Endometrial microvascular endothelial cells (primary cell): Measurements from ENCODE around the gene SLC24A3. TPM values are rescaled to one million over a fixed set of nuclear protein-coding genes. Genes with fewer than 3 reads are reported as not detected.
"Not testable (repeated sequence)": the region's sequence is repeated elsewhere in the genome, so short reads cannot be mapped to it uniquely, and the experiment has no call there.

ENCODE experiments used
- in situ Hi-C: cut with HindIII; loops from 2 replicates; pipeline ENCODE4 v1.10.0; 2017; ENCODE audit warnings: low sequenced_read_pairs, low pct_unique_long_range_greater_than_20kb; ENCODE audit errors: inconsistent ontology term
- total RNA-seq: library from RNA; depleted of rRNA; stranded (reverse); fragments of >200 nt; gene quantifications from one replicate; pipeline ENCODE4 v1.2.3, GENCODE V29; 2015; ENCODE audit errors: inconsistent ontology term

The SLC24A3 gene
- total RNA-seq, 1 donor from 2014 or later: not detected

GRCh38 chr20:19654921-19655320, 442.5 kb downstream of the SLC24A3 start:
- in situ Hi-C loops: no loop called here

GRCh38 chr20:19658137-19658536, 445.7 kb downstream of the SLC24A3 start:
- in situ Hi-C loops: no loop called here

- in situ Hi-C loops: no loop called here
Observed at GRCh38 chr20:19659448-19659847, 447.0 kb downstream of the SLC24A3 start.

- in situ Hi-C loops: no loop called here
Observed at GRCh38 chr20:19660808-19661378, 448.5 kb downstream of the SLC24A3 start.

- in situ Hi-C loops: no loop called here
Observed at GRCh38 chr20:19661717-19662636, 449.5 kb downstream of the SLC24A3 start.

DNA sequence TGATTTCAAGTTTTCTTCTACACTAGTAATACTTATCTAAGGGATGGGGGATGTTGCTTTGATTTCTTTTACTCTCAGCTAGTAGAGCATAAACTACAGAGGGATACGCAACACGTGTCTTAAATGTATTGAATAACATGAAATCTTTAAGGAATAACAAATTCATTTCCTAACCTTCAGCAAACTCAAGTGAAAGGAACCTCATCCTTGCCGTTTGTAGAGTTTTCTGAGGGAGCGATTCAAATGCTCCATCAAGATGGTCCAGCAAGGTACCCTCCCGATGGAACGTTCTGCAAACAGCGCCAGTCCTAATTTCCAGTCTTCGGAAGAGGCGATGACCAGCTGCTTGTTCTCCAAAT, 450.2 kb downstream of the SLC24A3 start:
- in situ Hi-C loops: no loop called here

DNA sequence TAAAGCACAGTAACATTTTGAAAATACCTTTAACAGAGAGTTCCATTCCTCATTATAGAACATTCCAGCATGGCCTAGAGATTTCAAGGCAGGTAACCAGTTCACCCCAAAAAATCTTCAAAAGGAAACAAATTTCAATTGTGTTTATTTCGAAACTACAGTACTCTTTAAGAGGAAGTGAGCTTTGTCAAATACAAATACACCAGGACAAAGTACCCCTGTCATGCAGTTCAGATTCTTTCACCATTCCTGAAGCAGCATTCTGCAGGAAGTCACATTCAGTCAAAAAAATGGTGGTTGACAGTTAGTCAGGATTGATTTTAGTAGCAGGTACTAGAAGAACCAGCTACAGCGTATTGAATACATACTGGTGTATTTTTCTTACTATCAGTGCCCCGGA, 456.0 kb downstream of the SLC24A3 start:
- in situ Hi-C loops: no loop called here

- in situ Hi-C loops: no loop called here
Observed at GRCh38 chr20:19670829-19671228, 458.4 kb downstream of the SLC24A3 start.

- in situ Hi-C loops: no loop called here
Observed at GRCh38 chr20:19671374-19671773, 458.9 kb downstream of the SLC24A3 start.

GRCh38 chr20:19672498-19672897, 460.1 kb downstream of the SLC24A3 start:
- in situ Hi-C loops: no loop called here

DNA sequence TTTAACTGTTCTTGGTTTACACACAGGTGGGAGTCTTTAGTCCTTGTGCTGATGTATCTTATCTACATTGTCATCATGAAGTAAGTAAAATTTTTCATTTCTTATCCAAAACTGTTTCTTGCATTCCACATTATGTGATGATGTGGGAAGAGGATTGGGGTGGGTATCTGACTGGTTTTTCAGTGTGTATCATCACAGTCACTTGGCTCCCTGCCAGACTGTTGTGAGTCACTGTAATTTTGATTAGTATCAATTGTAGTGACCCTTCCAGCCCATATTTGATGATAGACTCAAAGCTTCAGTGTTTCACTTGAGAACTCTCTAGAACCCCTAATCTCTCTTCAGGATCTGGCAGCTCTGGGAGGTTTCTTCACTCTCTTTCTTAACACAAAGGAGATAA, 461.1 kb downstream of the SLC24A3 start:
- in situ Hi-C loops: no loop called here

DNA sequence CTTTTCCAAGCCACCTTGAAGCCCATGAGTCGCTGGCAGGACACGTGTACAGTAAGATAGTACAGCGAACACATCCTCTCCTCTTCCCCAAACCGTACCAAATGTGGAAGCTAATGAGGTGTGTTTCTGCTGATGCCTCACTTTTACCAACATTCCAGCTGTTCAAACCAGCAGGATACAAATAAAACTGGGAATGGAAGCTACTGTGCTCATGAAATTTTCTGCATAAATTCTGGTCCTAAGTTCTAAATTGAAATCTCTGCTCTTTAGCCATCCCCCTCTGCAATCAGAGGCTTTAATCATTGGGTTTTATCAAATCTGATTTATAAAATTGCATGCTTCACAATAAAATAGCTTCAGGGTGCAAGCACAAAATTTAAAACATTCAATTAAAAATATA, 463.8 kb downstream of the SLC24A3 start:
- in situ Hi-C loops: no loop called here

DNA sequence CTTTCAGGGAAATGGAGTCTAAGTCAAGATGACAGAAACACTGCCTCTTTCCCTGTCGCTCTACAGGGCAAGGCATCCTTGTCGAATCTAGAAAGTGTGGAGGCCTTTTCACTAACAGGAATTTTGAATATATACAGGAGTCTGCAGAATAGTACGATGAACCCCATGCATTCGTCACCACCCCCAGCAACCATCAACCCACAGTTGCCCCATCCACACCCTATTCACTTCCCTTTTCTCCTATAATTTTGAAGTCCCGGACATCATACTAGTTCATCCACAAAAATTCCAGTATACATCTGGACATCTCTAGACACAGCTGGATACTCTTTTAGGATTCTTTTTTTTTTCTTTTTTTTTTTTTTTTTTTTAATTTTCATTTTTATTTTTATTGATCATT, 464.9 kb downstream of the SLC24A3 start:
- in situ Hi-C loops: no loop called here

GRCh38 chr20:19678591-19678990, 466.1 kb downstream of the SLC24A3 start:
- in situ Hi-C loops: not testable (repeated sequence)

DNA sequence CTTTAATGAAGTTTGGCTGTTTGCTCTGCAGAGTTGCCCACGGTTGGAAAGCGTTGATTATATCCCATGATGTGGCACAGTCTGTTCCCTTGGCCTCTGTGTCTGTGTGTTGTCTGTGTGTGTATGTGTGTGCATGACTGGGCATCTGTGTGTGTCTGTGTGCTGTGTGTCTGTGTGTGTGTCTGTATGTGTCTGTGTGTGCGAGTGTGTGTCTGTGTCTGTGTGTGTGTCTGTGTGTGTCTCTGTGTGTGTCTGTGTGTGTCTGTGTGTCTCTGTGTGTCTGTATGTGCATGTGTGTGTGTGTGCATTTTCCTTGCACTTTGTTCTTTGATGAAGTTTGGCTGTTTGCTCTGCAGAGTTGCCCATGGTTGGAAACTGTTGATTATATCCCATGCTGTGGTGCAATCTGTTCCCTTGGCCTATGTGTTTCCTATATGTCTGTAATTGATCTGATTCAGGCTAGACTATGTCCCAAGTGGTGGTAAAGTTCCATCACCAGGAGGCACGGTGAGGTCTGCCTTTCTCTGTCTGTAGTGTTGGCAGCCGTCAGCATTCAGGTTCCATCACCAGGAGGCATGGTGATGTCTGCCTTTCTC, 467.6 kb downstream of the SLC24A3 start:
- in situ Hi-C loops: no loop called here

GRCh38 chr20:19682249-19682648, 469.8 kb downstream of the SLC24A3 start:
- in situ Hi-C loops: no loop called here

DNA sequence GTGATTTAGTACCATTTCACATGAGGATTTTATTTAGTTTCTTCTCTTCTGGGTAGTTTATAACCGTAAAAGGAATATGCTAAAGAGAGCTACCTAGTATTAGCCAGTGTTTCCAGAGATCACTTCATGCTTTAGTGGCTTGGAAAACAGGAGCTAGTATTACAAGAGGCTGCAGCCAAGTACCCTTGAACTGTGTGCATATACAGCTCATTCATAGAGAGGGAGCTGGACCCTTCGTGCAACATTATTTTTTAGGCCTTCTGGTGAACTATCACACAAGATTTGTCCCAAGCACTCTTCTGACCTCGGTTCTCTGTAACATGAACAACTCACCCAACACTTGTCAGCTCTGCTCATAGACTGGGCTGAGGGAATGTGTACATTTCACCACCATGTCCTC, 470.7 kb downstream of the SLC24A3 start:
- in situ Hi-C loops: no loop called here

DNA sequence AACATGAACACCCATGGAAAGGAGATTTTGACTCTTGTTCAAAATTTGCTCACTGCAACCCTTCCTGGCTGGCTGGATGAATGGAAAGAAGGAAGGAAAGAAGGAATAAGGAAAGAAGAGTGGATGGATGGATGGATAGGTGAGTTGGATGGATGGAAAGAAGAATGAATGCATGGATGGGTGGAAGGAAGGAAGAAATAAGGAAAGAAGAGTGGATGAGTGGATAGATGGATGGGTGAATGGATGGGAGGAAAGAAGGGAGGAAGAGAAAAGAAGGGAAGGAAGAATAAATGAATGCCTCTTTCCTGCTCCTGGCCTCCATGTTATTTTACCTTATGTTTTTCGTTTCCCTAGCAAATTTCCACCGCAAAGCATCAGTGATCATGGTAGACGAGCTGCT, 471.4 kb downstream of the SLC24A3 start:
- in situ Hi-C loops: no loop called here

DNA sequence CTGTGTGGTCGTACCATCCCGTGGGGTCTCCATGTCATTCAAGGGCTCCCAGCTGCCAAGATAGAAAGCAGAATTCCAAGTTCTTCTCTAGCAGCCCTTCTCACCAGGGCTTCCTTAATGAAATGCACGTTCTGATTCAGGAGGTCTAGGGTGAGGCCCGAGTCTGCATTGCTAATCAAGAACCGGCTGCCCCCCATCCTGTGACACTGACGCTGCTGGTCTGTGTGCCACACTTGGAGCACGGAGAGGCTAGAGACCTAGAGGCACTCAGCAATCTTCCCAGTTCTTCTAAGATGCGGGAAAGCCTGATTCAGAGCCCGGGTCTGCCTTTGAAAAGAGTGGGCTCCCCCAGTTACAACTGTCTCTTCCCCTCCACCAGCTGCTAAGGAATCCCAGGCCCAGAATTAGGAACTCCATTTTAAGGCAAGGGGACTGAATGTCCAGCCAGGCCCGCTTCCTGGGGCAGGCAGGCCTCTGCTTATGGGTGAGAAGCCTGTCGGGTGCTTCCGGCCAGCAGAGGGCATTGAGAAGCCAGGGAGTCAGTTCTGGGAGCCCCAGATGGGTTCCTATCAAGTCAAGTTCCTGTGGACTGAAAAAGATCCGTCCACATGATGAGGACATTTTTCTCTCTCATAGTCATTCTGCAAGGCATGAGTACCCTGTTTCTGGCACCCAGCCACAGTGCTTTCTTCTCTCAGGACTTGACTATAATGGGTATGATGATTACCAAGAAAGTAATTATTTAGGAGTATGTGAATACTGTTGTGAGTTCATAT, 475.8 kb downstream of the SLC24A3 start:
- in situ Hi-C loops: no loop called here
